Uterus (tissue), 4 donors: ENCODE results near the gene OVAAL. TPM values are rescaled to one million over a fixed set of nuclear protein-coding genes. Genes with fewer than 3 reads are reported as not detected.
A peak's percentile ranks its signal among the peaks of the same experiment; 100 is the strongest.

Experiments
- DNase-seq, 2 donors: peaks; one replicate each; pipeline ENCODE4 v3.0.0-alpha.2; 2019 to 2020
- H3K27ac ChIP-seq, 2 donors: fragments of 200-600 bp; sonication (generic); 1 replicate in 1 of 2; 2 replicates in 1 of 2; pipeline ENCODE4 v1.5.1; 2016 to 2018
- H3K27me3 ChIP-seq, 2 donors: fragments of 200-600 bp; sonication (generic); one replicate each; pipeline ENCODE4 v1.5.1; 2018 to 2019; ENCODE audit warnings: control low read depth in 1 of 2
- H3K36me3 ChIP-seq, 2 donors: fragments of 200-600 bp; sonication (generic); one replicate each; pipeline ENCODE4 v1.5.1; 2019; ENCODE audit warnings: control low read depth in 1 of 2
- H3K4me1 ChIP-seq, 2 donors: fragments of 200-600 bp; sonication (generic); one replicate each; pipeline ENCODE4 v1.5.1; 2018 to 2019; ENCODE audit warnings: control low read depth in 1 of 2
- H3K4me3 ChIP-seq, 2 donors: fragments of 200-600 bp; sonication (generic); 1 replicate in 1 of 2; 2 replicates in 1 of 2; pipeline ENCODE4 v1.5.1; 2018 to 2019; ENCODE audit warnings: mild to moderate bottlenecking in 1 of 2
- H3K9me3 ChIP-seq, 2 donors: fragments of 200-600 bp; sonication (generic); one replicate each; pipeline ENCODE4 v1.5.1; 2019; ENCODE audit warnings: control low read depth in 1 of 2
- POLR2A ChIP-seq, 2 donors: fragments of 450-650 bp; IDR thresholded peaks; one replicate each; pipeline ENCODE4 v1.6.1; 2016; ENCODE audit warnings: antibody characterized with exemption in 2 of 2, mild to moderate bottlenecking in 1 of 2, moderate library complexity in 1 of 2
- intact Hi-C: fragments of 100-400 bp; cut with DNase I; formaldehyde crosslinking; loops from one replicate; pipeline ENCODE4 v1.15.1; 2023; ENCODE audit warnings: low total_unique reads
- total RNA-seq, 4 donors: library from RNA; depleted of rRNA in 3 of 4; stranded (reverse); fragments of >200 nt in 3 of 4; gene quantifications; one replicate each; pipeline versions ENCODE4 v1.1.0 to v1.2.4, GENCODE V29; 2014 to 2023
- TF ChIP-seq, protein P1 (sequence below), 4 experiments: fragments of 200-600 bp in 2 of 4; fragments of 450-650 bp in 2 of 4; sonication (generic) in 2 of 4; IDR thresholded peaks; one replicate each; pipeline ENCODE4 v1.5.1; 2016 to 2019; ENCODE audit warnings: antibody characterized with exemption in 4 of 4, mild to moderate bottlenecking in 2 of 4, moderate library complexity in 1 of 4
- donor health status: DM: yes; HTN: yes; CAD: no.

OVAAL gene
- total RNA-seq, result not detected

DNA sequence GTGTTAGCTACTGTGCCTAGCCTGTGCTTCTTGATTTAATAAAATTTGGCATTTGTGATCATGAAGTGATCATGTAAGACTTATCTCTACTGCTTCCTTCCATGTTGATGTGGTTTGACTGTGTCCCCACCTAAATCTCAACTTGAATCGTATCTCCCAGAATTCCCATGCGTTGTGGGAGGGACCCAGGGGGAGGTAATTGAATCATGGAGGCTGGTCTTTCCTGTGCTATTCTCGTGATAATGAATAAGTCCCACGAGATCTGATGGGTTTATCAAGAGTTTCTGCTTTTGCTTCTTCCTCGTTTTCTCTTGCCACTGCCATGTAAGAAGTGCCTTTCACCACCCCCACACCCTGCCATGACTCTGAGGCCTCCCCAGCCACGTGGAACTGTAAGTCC is at the start of gene OVAAL:
OVAAL (plus strand) TSS at position 301 of the 400 bp plus-strand sequence.
- intact Hi-C loops, result no loop called here
- Histone ChIP-seq H3K36me3 (no peaks in the 10 kb centered on the region), H3K9me3 (no peaks in the 10 kb centered on the region), H3K27ac (no peak within 1 kb of the TSS), H3K4me3 (no peak within 1 kb of the TSS), H3K27me3 (no peaks in the 10 kb centered on the region), H3K4me1 (no peaks in the 10 kb centered on the region)
- no peak for DNase-seq
- TF ChIP-seq POLR2A (IDR thresholded peaks at IDR 0.05), result no peak
- TF ChIP-seq, protein P1, sequence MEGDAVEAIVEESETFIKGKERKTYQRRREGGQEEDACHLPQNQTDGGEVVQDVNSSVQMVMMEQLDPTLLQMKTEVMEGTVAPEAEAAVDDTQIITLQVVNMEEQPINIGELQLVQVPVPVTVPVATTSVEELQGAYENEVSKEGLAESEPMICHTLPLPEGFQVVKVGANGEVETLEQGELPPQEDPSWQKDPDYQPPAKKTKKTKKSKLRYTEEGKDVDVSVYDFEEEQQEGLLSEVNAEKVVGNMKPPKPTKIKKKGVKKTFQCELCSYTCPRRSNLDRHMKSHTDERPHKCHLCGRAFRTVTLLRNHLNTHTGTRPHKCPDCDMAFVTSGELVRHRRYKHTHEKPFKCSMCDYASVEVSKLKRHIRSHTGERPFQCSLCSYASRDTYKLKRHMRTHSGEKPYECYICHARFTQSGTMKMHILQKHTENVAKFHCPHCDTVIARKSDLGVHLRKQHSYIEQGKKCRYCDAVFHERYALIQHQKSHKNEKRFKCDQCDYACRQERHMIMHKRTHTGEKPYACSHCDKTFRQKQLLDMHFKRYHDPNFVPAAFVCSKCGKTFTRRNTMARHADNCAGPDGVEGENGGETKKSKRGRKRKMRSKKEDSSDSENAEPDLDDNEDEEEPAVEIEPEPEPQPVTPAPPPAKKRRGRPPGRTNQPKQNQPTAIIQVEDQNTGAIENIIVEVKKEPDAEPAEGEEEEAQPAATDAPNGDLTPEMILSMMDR (IDR thresholded peaks at IDR 0.05), result no peak

DNA sequence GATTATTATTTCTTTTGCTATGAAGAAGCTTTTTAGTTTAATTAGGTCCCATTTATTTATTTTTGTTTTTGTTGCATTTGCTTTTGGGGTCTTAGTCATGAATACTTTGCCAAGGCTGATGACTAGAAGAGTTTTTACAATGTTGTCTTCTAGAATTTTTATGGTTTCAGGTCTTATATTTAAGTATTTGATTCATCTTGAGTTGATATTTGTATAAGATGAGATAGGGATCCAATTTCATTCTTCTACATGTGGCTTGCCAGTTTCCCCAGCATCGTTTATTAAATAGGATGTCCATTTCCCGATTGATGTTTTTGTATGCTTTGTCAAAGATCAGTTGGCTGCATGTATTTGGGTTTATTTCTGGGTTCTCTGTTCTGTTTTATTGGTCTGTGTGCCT is 47.9 kb upstream of the OVAAL start:
- Histone ChIP-seq H3K9me3 (no peaks in the 10 kb centered on the region), H3K27me3 (no peaks in the 10 kb centered on the region), H3K4me3 (no peak overlapping the region), H3K4me1 (no peaks in the 10 kb centered on the region), H3K27ac (no peak overlapping the region), H3K36me3 (no peaks in the 10 kb centered on the region)
- no peak for TF ChIP-seq POLR2A (IDR thresholded peaks at IDR 0.05)
- no peak for DNase-seq
- intact Hi-C loops, result no loop called here

DNA sequence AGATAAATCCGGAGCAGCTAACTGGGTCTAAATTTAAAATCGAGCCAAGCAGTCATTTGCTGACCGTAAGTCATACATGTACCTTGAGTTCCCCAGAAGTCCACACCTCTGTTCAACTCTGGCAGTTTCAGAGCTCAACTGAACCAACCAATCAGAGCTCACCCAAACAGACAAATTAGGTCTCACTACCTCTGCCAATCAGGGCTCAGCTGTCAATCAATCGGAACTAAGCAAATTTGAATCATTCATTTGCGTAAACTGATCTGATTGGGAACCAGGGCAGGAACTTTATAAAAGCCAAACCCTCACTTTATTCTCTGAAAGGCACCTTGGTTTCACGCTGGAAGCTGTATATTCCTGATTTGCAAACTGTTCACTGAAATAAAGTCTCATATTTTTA is 45.2 kb upstream of the OVAAL start:
- TF ChIP-seq POLR2A (IDR thresholded peaks at IDR 0.05), result no peak
- TF ChIP-seq, protein P1 (IDR thresholded peaks at IDR 0.05), result no peak
- Histone ChIP-seq H3K4me3 (no peak overlapping the region), H3K9me3 (no peaks in the 10 kb centered on the region), H3K36me3 (no peaks in the 10 kb centered on the region), H3K4me1 (no peaks in the 10 kb centered on the region), H3K27me3 (no peaks in the 10 kb centered on the region), H3K27ac (no peak overlapping the region)
- DNase-seq, result no peak
- intact Hi-C loops, result no loop called here

DNA sequence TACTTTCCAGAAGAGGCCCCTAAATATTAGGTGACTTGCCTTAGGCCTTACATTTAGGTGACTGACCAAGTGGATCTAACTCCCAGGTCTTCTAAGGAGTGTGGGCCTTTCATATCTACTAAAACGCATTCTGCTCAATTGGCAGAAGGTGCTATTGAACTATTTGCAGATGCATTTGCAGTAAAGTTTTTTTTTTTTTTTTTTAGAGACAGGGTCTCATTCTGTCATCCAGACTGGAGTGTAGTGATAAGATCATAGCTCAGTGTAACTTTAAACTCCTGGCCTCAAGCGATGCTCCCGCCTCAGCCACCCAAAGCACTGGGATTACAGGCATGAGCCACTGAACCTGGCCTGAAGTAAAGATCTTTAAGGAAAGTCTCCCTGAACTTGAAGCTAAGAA is 43.4 kb upstream of the OVAAL start:
- Histone ChIP-seq H3K27ac (no peak overlapping the region), H3K4me1 (no peaks in the 10 kb centered on the region), H3K9me3 (no peaks in the 10 kb centered on the region), H3K4me3 (no peak overlapping the region), H3K27me3 (no peaks in the 10 kb centered on the region), H3K36me3 (no peaks in the 10 kb centered on the region)
- TF ChIP-seq, protein P1 (IDR thresholded peaks at IDR 0.05), result no peak
- TF ChIP-seq POLR2A (IDR thresholded peaks at IDR 0.05), result no peak
- intact Hi-C loops, result no loop called here
- DNase-seq, result no peak

DNA sequence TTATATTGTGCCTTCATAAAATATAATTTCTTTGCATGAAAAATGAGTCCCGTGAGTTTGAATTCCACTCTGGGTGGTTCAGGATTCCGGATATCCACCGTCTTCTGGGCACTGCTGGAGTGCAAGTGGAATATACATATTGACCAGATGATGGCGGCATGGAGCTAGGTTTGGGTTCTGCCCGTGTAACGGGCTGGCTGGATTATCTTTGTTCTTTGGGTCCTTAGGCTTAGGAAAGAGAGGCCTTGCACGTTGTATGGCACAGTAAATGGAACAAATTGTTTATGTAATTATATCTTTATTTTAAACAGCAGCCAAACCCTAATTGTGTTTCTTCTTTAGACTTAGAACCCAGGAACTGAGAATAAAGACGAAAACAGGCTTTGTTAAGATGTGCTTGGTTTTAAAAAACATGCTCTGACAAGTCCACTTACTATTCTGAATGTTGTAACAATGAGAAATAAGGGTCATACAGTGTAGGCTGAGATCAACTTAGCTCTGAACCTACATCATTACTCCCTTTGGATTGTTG is 42.8 kb upstream of the OVAAL start:
- intact Hi-C loops, result no loop called here
- DNase-seq, result peak; percentile 62 to 70
- H3K27ac ChIP-seq, result no peak overlapping the region
- no peaks in the 10 kb centered on the region for H3K27me3 ChIP-seq
- H3K9me3 ChIP-seq, result no peaks in the 10 kb centered on the region
- no peaks in the 10 kb centered on the region for H3K36me3 ChIP-seq
- TF ChIP-seq, protein P1 (IDR thresholded peaks at IDR 0.05), result peak; percentile 81 to 88 (median 85)
- no peak for TF ChIP-seq POLR2A (IDR thresholded peaks at IDR 0.05)
- H3K4me1 ChIP-seq, result no peaks in the 10 kb centered on the region
- no peak overlapping the region for H3K4me3 ChIP-seq

DNA sequence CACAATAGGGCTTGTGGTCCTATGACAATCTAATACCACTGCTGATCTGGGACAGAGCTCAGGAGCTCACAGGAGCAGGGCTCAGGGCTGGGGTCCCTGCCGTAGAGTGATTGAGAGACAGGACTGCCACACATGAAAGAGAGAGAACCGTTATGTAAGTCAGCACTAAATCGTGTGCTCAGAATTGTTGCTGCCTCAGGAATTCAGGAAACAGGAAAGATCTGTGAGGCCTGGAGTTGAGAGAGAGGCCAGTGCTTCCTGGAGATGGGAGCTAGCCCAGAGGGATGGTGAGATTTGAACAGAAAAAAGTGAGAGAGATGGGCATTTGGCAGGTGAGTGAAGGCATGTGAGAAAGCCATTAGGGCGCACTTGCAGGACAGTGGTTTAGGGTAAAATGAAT is 38.9 kb upstream of the OVAAL start:
- Histone ChIP-seq H3K27me3 (no peaks in the 10 kb centered on the region), H3K36me3 (no peaks in the 10 kb centered on the region), H3K9me3 (no peaks in the 10 kb centered on the region), H3K4me3 (no peak overlapping the region), H3K27ac (no peak overlapping the region), H3K4me1 (no peaks in the 10 kb centered on the region)
- intact Hi-C loops, result no loop called here
- no peak for DNase-seq
- no peak for TF ChIP-seq POLR2A (IDR thresholded peaks at IDR 0.05)
- TF ChIP-seq, protein P1 (IDR thresholded peaks at IDR 0.05), result no peak
